ENCODE results near the gene AXIN1.
"Not testable (repeated sequence)": the region's sequence is repeated elsewhere in the genome, so short reads cannot be mapped to it uniquely, and the experiment has no call there.

AXIN1 gene

DNA sequence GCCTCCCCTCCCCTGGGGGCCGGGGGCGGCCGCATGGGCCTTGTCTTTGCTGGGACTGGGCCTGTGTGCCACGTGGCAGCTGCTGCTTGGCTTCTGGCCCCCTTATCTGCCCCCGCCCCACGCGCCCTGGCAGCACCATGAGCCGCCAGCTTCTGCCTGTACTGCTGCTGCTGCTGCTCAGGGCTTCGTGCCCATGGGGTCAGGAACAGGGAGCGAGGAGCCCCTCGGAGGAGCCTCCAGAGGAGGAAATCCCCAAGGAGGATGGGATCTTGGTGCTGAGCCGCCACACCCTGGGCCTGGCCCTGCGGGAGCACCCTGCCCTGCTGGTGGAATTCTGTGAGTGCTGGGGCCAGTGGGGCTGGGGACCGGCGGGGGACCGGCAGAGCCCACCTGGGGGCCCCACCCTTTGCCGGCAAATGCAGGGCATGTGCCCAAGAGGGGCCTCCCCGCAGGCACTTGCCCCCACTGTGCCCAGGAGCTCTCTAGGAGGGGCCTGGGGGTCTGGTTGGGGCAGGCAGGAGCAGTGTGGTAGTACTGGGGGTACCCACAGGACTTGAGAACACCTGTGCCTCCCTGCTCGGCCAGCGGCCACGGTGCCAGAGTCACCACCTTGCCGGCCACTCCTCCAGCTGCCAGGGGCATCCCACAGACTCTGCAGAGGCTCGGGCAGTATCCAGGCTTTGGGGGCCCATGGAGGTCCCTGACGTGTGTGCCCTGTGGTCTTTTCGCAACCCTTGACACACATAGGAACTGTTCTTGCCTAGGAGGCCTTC, 69.3 kb downstream of the AXIN1 start, which contains the start of gene PDIA2:
Gene PDIA2, plus strand, starts transcription at position 132 of the 773 bp plus-strand sequence. Its CDS starts 6 bp downstream, at position 138.
- DNase-seq (ENCODE audit: low spot score) = no peak

DNA sequence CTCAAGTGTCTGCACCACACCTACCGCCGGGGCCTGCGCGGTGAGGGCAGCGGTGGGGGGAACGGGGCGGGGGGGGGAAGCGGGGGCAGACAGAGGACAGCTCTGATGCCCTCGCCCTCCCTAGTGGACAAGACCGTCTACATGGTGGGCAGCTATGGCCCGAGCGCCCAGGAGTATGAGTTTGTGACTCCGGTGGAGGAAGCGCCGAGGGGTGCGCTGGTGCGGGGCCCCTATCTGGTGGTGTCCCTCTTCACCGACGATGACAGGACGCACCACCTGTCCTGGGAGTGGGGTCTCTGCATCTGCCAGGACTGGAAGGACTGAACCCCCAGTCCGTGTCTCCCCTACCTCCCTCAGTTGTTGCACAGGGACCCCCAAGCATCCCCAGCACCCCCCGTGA, 70.0 kb downstream of the AXIN1 start:
- DNase-seq (ENCODE audit: low spot score) = no peak

GRCh38 chr16:281660-282255, 70.8 kb downstream of the AXIN1 start:
- no peak for DNase-seq (ENCODE audit: low spot score)

DNA sequence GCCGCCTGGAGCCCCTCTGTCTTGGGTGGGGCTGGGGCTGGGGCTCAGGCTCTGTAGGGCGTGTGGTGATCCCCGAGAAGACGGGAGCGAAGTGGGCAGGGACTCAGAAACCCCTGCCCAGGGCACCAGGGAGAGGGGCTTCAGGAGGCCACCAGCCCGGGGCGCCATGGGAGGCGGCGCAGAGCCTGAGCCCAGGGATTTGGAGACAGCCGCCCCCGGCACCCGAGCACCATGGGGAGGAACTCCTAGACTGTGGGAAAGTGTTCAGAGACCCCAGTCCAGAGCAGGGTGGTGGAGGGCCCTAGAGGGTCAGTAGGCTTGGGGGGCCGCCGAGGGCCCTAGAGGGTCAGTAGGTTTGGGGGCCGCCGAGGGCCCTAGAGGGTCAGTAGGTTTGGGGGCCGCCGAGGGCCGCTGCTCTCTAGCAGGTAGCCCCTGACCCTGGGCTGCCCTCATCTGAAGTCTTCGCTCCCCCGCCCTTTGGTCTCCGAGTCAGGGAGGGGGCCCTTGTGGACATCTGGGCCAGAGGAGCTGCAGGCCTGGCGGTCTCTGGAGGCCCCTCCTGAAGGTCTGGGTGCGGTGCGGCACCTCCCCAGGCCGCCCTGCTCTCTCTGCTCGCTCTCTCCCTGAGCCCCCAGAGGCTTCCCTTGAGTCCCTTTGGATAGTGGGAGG, 71.4 kb downstream of the AXIN1 start:
- no peak for DNase-seq (ENCODE audit: low spot score)

- DNase-seq (ENCODE audit: low spot score) = no peak
Measured at GRCh38 chr16:280552-280951, 72.0 kb downstream of the AXIN1 start, which contains the start of gene ARHGDIG. Gene ARHGDIG (plus strand): TSS chr16:280591. CDS start chr16:280681, 90 bp downstream.

DNA sequence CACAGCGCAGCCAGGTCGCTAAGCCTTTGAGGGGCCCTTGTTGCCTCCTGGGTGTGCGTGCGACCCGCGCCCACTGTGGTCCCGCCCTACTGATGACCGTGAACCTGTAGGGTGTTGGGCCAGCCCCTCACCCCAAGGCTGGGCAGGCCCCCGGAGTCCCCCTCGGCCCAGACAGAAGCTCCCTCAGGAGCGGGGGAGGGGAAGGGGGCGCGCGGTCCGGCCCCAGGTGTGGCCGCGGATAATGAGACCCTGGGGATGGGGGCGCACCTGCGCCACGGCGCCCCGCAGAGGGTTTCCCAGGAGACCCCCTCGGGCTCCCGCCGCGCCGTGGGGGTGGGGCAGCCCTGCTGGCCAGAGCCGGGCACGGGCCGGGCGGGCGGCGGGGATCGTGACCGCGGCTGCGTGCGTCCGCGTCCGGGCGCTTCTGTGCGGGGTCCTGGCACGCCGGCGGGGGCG, 72.5 kb downstream of the AXIN1 start:
- no peak for DNase-seq (ENCODE audit: low spot score)

DNA sequence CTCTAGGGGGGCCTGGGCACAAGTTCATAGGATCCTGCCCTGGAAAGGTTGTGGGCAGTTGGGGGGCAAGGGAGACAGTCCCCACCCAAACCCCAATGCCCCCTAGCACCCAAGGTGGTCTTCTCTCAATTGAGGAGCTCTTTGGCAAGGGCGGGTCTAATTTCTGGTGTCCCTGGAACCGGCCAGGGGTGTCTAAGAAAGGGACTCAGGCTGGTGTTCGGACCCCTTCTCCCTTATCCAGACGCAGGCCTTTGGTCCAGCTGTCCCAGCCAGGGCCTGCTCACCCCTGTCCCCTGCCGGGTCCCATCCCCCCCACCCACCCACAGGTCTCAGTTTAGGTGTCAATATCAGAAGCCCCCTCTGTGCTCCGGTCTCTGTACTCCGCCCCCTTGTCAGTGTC, 73.0 kb downstream of the AXIN1 start:
- no peak for DNase-seq (ENCODE audit: low spot score)

- peak; percentile 85 for DNase-seq (ENCODE audit: low spot score)
Measured at GRCh38 chr16:278863-279366, 73.6 kb downstream of the AXIN1 start.

- DNase-seq (ENCODE audit: low spot score) = no peak
Measured at GRCh38 chr16:276426-277077, 76.0 kb downstream of the AXIN1 start.

GRCh38 chr16:275786-276232, 76.7 kb downstream of the AXIN1 start, which contains the start of gene RGS11:
Gene RGS11 (minus strand): TSS chr16:275944. CDS start chr16:275911, 33 bp downstream.
- no peak for DNase-seq (ENCODE audit: low spot score)

DNA sequence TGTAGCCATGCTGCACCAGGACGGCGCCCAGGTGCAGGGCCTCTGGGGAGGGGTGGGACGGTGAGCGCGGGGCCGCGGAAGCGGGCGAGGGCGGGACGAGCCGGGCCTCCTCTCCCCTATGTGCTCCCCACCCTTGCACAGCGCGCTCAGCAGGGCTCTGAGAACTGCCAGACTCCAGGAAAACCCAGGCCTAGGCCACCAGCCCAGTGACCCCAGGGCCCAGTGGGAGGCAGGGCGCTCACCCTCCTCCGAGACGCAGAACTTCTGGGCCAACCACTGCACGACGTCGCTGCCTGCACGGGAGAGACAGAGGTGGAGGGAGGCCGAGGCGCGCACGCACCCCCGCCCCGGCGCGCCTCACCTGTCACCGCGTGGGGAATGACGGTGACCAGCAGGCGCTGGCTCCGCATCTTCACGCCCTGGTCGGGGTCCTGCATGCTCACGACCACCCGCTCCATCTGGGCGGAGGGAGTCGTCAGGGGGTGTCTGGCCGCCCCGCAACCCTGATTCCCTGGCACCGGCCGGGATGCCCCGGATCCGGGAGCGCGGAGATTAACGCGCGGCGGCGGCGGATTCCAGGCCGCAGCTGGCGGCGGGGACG, 77.4 kb downstream of the AXIN1 start:
- DNase-seq (ENCODE audit: low spot score) = no peak

DNA sequence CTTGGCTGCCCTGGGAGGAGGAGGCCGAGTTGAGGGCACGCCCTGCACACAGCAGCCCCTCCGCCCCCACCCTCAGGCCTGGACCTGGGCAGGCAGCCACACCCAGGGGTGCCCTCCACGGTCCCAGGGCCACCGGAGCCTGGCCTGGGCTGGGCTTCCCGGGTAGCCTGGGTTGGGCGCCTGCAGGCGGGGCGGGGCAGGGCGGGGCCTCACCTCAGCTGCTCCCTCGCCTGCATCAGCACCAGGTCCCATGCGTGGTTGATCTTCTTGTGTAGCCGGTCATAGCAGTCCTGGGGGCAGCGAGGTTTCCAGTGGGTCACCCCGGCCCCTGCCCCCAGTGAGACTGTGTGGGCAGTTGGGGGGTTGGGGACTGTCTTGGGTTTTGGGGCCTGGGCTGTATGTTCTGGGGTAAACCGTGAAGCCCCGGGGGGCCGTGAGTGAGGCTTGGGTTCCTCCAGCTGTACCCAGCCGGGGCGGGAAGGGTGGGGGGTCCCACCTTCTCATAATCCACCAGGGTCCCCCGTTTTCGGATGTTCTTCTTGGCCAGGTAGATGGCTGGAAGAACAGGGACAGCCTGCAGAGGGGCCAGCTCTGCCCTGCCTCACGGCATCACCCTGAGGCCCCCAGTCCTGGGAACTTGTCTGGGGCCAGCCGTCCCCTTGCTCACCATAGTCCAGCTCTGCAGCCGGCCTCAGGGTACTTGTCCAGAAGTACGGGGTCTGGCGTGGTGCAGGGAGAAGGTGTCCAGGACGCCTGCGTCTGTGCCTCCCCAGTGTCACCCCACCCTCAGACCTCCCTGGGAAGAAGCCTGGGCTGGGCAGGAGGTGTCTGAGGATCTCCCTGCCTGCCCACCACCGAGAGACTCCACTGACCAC, 78.7 kb downstream of the AXIN1 start:
- peak; percentile 57 for DNase-seq (ENCODE audit: low spot score)

- no peak for DNase-seq (ENCODE audit: low spot score)
Measured at GRCh38 chr16:272633-273546, 79.6 kb downstream of the AXIN1 start.

DNA sequence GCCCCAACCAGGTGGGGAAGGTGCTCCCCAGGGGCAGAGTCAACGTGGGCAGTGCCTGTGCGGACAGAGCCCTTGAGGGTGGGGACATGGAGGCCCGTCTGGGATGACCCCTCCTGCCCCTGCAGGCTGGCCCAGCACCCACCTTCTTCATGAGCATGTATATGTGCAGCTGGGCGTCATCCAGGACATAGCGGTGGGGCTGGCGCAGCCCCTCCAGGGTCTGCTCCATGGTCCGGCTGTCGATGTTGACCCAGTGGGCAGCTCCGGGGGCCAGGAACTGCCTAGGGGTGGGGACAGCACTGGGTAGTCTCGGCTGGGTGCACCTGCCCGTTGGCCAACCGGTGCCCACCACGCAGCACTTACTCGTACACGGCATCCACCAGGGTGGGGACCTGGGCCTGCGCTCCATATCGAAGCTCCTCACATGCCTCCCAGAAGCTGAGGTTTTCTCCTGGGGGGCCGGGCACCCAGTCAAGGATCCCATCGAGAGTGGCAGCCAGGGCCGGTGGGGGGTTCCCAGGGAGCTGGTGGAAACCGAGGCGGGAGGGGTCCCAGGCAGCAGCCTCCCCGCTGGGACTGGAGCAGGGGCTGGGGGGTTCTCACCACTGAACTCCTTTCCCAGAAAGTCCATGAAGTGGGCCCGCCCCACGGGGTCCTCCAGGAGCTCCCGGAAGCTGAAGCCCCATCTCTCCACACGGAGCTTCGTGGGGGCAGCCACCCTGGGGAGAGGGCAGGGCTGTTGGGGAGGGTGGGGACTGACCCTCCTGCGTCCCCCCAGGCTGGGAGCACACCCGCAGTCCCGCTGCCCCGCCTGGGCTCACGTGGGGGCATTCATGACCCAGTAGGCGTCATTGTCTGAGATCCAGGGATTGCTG, 81.9 kb downstream of the AXIN1 start:
- no peak for DNase-seq (ENCODE audit: low spot score)

DNA sequence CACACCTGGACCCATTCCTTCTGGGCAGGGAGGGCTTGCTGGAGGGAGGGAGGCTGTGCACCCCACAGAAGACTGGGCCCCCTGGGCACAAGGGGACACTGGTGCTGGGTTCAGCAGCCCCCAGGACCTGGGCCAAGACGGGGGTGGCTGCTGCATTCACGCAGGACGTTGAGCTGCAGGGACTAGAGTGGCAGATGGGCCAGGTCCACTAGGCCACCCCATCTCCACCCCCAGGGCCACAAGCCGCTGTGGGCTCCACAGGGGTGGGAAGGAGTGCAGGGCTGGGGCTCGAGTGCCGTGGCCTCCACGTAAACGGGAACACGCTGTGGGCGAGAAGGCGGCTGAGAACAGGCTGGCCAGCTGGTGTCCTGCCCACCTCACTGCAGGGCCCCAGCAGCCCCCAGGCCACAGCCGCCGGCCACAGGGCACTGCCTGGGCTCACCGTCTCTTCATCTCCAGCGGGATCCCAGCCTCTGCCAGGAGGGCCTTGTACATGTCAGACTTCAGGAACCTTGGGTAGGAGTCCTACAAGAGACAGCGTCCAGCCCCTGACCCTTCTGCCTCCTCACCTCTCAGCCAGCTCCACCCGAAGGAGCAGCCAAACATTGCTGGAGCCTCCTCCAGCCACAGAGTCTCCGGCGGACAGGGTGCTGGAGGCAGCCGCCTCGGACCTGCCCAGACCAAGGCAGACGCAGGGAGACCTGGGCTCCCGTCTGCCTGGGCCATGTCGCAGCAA, 83.3 kb downstream of the AXIN1 start:
- no peak for DNase-seq (ENCODE audit: low spot score)

DNA sequence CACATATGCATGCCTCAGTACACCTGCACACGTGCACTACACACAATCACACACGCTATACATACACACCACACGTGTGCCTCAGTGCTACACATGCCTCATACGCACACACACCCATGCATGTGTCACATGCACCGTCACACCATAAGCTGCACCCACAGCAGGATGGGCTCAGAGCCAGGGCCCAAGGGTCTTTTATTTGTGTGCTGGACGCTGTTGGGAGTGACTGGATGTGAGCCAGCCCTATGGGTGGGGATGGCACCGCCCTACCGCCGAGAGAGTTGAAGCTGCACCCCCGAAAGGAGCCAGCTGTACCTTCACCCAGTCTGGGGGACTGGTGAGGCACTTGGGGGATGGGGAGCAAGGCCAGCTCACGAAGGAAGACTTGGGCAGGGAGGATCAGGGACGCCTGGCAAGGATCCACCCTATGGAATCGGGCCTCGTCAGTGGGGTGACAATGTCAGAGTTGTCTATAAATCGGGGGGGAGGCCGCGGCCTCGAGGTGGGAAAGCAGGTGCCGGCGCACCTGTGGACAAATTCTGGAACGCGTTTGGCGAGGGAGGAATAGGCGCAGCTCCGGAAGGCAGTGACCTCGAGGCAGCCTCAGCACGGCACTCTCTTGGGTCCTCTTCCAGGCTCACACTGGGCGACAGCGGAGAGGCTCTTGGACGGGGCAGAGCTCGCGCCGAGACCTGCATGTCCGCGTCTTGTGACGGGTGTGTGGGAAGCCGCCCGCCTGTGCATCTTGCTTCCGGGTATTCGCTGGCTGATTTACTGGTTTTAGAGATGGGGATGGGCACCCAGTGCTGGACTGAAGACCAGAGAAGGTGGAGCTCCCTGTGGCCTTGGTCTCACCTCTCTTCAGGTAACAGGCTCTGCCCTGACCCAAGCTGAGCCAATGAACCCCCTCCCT, 84.1 kb downstream of the AXIN1 start:
- no peak for DNase-seq (ENCODE audit: low spot score)

- not testable (repeated sequence) for DNase-seq (ENCODE audit: low spot score)
Measured at GRCh38 chr16:267562-267961, 85.0 kb downstream of the AXIN1 start.
